ENCODE measurements around the gene C14orf119.

DNA sequence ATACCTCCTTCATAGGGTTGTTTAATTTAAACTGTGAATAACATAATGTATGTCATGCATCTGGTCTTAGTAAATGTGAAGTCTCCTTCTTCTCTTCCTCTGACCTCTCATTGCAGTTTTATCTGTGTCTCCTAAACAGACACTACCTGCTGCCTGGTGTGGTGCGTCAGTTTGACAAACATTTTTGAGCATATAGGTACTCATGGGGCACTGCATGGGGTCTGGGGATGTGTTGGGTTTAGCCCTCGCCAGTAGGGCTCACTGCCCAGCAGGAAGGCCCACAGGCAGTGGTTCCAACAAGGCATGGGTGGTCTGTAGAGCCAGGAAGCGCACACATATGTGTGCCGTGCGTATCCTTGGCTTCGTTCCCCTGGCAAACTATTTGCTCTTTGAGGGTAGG is 26.8 kb downstream of the C14orf119 start:
- TF ChIP-seq, protein P1, sequence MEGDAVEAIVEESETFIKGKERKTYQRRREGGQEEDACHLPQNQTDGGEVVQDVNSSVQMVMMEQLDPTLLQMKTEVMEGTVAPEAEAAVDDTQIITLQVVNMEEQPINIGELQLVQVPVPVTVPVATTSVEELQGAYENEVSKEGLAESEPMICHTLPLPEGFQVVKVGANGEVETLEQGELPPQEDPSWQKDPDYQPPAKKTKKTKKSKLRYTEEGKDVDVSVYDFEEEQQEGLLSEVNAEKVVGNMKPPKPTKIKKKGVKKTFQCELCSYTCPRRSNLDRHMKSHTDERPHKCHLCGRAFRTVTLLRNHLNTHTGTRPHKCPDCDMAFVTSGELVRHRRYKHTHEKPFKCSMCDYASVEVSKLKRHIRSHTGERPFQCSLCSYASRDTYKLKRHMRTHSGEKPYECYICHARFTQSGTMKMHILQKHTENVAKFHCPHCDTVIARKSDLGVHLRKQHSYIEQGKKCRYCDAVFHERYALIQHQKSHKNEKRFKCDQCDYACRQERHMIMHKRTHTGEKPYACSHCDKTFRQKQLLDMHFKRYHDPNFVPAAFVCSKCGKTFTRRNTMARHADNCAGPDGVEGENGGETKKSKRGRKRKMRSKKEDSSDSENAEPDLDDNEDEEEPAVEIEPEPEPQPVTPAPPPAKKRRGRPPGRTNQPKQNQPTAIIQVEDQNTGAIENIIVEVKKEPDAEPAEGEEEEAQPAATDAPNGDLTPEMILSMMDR (IDR thresholded peaks at IDR 0.05 in 4 of 5, conservative IDR thresholded peaks at IDR 0.05 in 1 of 5): no peak
- TF ChIP-seq POLR2A (IDR thresholded peaks at IDR 0.05): no peak

Measured in gastrocnemius medialis (tissue), 4 donors.